GM23338 (cell line): ENCODE measurements around the gene LURAP1L.

Experiments used
- EZH2 ChIP-seq: fragments of 200-600 bp; sonication (generic); IDR thresholded peaks from one replicate; pipeline ENCODE4 v1.8.0; 2017; ENCODE audit warnings: antibody characterized with exemption, mild to moderate bottlenecking, low read depth; ENCODE audit not compliant: unreplicated experiment
- JUNB ChIP-seq: IDR thresholded peaks from one replicate; pipeline ENCODE4 v1.6.1; 2016; ENCODE audit warnings: antibody characterized with exemption; ENCODE audit not compliant: unreplicated experiment
- POLR2AphosphoS5 ChIP-seq: IDR thresholded peaks from 2 replicates; pipeline ENCODE4 v1.6.1; 2016; ENCODE audit warnings: antibody characterized with exemption, low read depth
- ZNF114 ChIP-seq: fragments of 250-450 bp; sonication (Bioruptor Pico); IDR thresholded peaks from 2 replicates; pipeline ENCODE4 v1.5.0; 2020; ENCODE audit warnings: mild to moderate bottlenecking, moderate library complexity
- TF ChIP-seq, protein P1 (sequence below), 2 experiments: fragments of 200-600 bp in 1 of 2; sonication (generic) in 1 of 2; conservative IDR thresholded peaks; 2 replicates each; pipeline versions ENCODE4 v1.5.1 to v1.6.1; 2016 to 2017; ENCODE audit warnings: antibody characterized with exemption in 2 of 2, low read depth in 2 of 2, mild to moderate bottlenecking in 2 of 2, moderate library complexity in 1 of 2
- TF ChIP-seq, protein P2 (sequence below): IDR thresholded peaks from one replicate; pipeline ENCODE4 v1.6.1; 2018; ENCODE audit warnings: antibody characterized with exemption; ENCODE audit not compliant: unreplicated experiment

DNA sequence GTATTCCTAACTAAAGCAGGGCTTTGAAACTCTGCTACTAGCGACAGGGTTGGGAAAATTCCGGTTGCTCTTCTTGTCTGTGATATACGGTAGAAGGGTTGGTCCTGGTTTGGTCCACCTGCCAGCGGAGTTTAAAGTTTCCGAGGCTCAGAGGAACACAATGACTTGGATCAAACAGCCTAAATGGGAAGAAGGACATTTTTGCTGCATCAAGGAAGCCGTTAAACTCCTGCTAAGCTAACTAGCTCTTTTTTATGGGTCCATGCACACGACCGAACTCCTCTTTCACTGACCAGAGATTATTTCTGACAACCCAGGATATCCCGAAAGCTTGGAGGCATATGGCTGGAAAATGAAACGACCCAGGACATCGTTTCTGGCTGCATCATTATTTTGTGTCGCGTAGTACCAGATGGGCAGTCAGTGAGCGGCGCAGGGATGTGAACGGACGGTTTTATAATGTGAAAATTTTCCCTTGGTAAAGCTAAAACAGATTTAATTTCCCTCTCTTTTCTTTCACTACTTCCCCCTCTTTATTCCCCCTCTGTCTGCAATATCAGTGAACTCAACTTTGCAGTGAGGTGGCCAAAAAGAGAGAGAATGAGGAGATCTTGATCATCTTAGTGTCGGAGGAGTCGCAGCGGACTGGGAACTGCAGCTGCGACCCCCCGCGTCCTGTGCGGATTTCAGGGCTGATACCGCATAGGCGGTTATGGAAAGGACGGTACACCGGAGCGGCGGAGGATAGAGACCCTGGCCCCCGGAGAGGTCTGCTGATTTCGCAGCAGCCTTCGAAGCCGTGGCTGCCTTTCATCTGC lies at the start of gene LURAP1L:
- TF ChIP-seq, protein P1, sequence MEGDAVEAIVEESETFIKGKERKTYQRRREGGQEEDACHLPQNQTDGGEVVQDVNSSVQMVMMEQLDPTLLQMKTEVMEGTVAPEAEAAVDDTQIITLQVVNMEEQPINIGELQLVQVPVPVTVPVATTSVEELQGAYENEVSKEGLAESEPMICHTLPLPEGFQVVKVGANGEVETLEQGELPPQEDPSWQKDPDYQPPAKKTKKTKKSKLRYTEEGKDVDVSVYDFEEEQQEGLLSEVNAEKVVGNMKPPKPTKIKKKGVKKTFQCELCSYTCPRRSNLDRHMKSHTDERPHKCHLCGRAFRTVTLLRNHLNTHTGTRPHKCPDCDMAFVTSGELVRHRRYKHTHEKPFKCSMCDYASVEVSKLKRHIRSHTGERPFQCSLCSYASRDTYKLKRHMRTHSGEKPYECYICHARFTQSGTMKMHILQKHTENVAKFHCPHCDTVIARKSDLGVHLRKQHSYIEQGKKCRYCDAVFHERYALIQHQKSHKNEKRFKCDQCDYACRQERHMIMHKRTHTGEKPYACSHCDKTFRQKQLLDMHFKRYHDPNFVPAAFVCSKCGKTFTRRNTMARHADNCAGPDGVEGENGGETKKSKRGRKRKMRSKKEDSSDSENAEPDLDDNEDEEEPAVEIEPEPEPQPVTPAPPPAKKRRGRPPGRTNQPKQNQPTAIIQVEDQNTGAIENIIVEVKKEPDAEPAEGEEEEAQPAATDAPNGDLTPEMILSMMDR (conservative IDR thresholded peaks at IDR 0.05; ENCODE audit: low read depth in 2 of 2), result no peak
- TF ChIP-seq POLR2AphosphoS5, result no peak
- no peak for TF ChIP-seq JUNB
- TF ChIP-seq, protein P2, sequence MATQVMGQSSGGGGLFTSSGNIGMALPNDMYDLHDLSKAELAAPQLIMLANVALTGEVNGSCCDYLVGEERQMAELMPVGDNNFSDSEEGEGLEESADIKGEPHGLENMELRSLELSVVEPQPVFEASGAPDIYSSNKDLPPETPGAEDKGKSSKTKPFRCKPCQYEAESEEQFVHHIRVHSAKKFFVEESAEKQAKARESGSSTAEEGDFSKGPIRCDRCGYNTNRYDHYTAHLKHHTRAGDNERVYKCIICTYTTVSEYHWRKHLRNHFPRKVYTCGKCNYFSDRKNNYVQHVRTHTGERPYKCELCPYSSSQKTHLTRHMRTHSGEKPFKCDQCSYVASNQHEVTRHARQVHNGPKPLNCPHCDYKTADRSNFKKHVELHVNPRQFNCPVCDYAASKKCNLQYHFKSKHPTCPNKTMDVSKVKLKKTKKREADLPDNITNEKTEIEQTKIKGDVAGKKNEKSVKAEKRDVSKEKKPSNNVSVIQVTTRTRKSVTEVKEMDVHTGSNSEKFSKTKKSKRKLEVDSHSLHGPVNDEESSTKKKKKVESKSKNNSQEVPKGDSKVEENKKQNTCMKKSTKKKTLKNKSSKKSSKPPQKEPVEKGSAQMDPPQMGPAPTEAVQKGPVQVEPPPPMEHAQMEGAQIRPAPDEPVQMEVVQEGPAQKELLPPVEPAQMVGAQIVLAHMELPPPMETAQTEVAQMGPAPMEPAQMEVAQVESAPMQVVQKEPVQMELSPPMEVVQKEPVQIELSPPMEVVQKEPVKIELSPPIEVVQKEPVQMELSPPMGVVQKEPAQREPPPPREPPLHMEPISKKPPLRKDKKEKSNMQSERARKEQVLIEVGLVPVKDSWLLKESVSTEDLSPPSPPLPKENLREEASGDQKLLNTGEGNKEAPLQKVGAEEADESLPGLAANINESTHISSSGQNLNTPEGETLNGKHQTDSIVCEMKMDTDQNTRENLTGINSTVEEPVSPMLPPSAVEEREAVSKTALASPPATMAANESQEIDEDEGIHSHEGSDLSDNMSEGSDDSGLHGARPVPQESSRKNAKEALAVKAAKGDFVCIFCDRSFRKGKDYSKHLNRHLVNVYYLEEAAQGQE, result no peak
- peak; percentile 26 for TF ChIP-seq EZH2
- no peak for TF ChIP-seq ZNF114
